ENCODE data around the gene PDE4D. TPM values are rescaled to one million over a fixed set of nuclear protein-coding genes. Genes with fewer than 3 reads are reported as not detected.

Gene PDE4D
- total and polyA plus RNA-seq, 2 of the 4 experiments (the other 2 are of a cell fraction) = 1.4 to 7.9 TPM

DNA sequence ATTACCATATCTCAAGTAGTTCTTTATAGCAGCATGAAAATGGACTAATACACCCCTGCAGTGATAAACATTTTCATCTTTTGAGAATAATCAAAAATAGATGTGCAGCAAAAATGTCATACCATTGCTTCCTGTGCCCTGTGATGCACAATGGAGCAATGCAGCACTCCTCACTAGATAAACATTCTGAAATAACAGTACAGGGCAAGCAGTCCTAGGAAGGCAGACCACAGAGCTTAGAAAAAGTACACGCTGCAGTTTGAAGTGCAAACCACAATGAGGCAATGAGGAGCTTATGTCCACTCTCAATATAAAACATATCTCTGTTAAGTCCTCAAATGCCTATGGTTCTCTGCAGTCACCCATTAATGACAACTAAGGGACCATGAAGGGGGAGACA, 367.6 kb downstream of the PDE4D start:
- no TSS peak for BruUV-seq (replicated peaks)
- H3K9me1 ChIP-seq (ENCODE audit: insufficient read depth, low read length) = no peaks in the 10 kb centered on the region
- H2BK15ac ChIP-seq (ENCODE audit: low read depth, low read length) = no peak overlapping the region
- H3K4me3 ChIP-seq (ENCODE audit: insufficient read depth, low read depth, low read length) = no peak overlapping the region
- ATAC-seq (ENCODE audit: low read depth) = no peak; the same call in 1 of the 2 replicates
- no peaks in the 10 kb centered on the region for H3K36me3 ChIP-seq (ENCODE audit: control insufficient read depth, insufficient read depth, low read length)
- ChIA-PET CTCF (no interaction called here), POLR2A (ENCODE audit: unreplicated experiment) (no interaction called here)
- in situ Hi-C loops (cut with MboI; ENCODE audit: low sequenced_read_pairs) = no loop called here
- no peak overlapping the region for H4K5ac ChIP-seq (ENCODE audit: low read depth, low read length)
- H2AK9ac ChIP-seq (replicated peaks; ENCODE audit: low read depth, low read length, poor library complexity) = no peak overlapping the region
- H3K4ac ChIP-seq (ENCODE audit: low read depth, low read length) = no peak overlapping the region
- no peak overlapping the region for H3K27ac ChIP-seq (ENCODE audit: insufficient read depth, low read length)
- H4K20me1 ChIP-seq (ENCODE audit: insufficient read depth, low read length) = no peaks in the 10 kb centered on the region
- no peak overlapping the region for H3K23ac ChIP-seq (ENCODE audit: low read depth, low read length)
- H3K9ac ChIP-seq (ENCODE audit: low read depth, low read length) = no peak overlapping the region
- no peaks in the 10 kb centered on the region for H3K9me3 ChIP-seq (ENCODE audit: control insufficient read depth, insufficient read depth, low read length)
- no peak overlapping the region for H3K18ac ChIP-seq (ENCODE audit: low read depth, low read length)
- intact Hi-C loops (cut with micrococcal nuclease) = no loop called here
- H4K91ac ChIP-seq (ENCODE audit: insufficient read depth, low read depth, low read length) = no peak overlapping the region
- no peaks in the 10 kb centered on the region for H3K79me1 ChIP-seq (ENCODE audit: low read depth in 1 of 2, low read length in 2 of 2)
- dilution Hi-C loops (cut with HindIII; ENCODE audit: low sequenced_read_pairs, unreplicated experiment) = no loop called here
- H3K27me3 ChIP-seq (ENCODE audit: control insufficient read depth, insufficient read depth, low read length) = no peaks in the 10 kb centered on the region
- H4K8ac ChIP-seq (ENCODE audit: low read depth in 2 of 2, low read length in 2 of 2) = no peak overlapping the region
- H2BK5ac ChIP-seq (ENCODE audit: low read depth, low read length, poor library complexity, severe bottlenecking) = no peak overlapping the region
- H2AFZ ChIP-seq (replicated peaks; ENCODE audit: low read length, poor library complexity) = no peak overlapping the region
- TF ChIP-seq RAD21 (IDR thresholded peaks at IDR 0.05; ENCODE audit: low read length) (no peak), CHD1 (IDR thresholded peaks at IDR 0.05; ENCODE audit: low read depth, low read length) (no peak), BHLHE40 (IDR thresholded peaks at IDR 0.05; ENCODE audit: low read depth, low read length) (no peak), FOS (IDR thresholded peaks at IDR 0.05; ENCODE audit: low read depth, low read length) (no peak), CEBPB (IDR thresholded peaks at IDR 0.05; ENCODE audit: low read depth, low read length) (no peak), NFE2L2 (IDR thresholded peaks at IDR 0.05; ENCODE audit: low read depth, low read length) (no peak), MAZ (IDR thresholded peaks at IDR 0.05; ENCODE audit: borderline replicate concordance, low read depth, low read length) (no peak), SMC3 (IDR thresholded peaks at IDR 0.05; ENCODE audit: low read depth, low read length) (no peak)
- TF ChIP-seq, protein P1, sequence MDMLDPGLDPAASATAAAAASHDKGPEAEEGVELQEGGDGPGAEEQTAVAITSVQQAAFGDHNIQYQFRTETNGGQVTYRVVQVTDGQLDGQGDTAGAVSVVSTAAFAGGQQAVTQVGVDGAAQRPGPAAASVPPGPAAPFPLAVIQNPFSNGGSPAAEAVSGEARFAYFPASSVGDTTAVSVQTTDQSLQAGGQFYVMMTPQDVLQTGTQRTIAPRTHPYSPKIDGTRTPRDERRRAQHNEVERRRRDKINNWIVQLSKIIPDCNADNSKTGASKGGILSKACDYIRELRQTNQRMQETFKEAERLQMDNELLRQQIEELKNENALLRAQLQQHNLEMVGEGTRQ (IDR thresholded peaks at IDR 0.05; ENCODE audit: low read depth, low read length) = no peak
- TF ChIP-seq, protein P2, sequence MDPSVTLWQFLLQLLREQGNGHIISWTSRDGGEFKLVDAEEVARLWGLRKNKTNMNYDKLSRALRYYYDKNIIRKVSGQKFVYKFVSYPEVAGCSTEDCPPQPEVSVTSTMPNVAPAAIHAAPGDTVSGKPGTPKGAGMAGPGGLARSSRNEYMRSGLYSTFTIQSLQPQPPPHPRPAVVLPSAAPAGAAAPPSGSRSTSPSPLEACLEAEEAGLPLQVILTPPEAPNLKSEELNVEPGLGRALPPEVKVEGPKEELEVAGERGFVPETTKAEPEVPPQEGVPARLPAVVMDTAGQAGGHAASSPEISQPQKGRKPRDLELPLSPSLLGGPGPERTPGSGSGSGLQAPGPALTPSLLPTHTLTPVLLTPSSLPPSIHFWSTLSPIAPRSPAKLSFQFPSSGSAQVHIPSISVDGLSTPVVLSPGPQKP (IDR thresholded peaks at IDR 0.05; ENCODE audit: borderline replicate concordance, low read depth, low read length) = no peak
- no peak overlapping the region for H3K14ac ChIP-seq (replicated peaks; ENCODE audit: low read depth, low read length)
- H2BK120ac ChIP-seq (ENCODE audit: low read depth, low read length) = no peak overlapping the region
- H3K4me2 ChIP-seq (ENCODE audit: low read depth, low read length) = no peak overlapping the region
- H2BK20ac ChIP-seq (ENCODE audit: low read depth, low read length) = no peak overlapping the region
- H3K4me1 ChIP-seq (ENCODE audit: control insufficient read depth, insufficient read depth, low read length) = no peaks in the 10 kb centered on the region
- WGBS, 2 experiments (ENCODE audit: extremely low coverage in 2 of 2, insufficient read length in 1 of 2) = no CpG with 5 or more reads among the region's 1 CpG
- peak; percentile 51 for DNase-seq
- H2AK5ac ChIP-seq (ENCODE audit: low read depth, low read length) = no peak overlapping the region
- no peak overlapping the region for H3K56ac ChIP-seq (ENCODE audit: extremely low read depth, insufficient read depth, low read length)

Measured in IMR-90 (cell line).